ENCODE measurements around the gene LCE1A.

DNA sequence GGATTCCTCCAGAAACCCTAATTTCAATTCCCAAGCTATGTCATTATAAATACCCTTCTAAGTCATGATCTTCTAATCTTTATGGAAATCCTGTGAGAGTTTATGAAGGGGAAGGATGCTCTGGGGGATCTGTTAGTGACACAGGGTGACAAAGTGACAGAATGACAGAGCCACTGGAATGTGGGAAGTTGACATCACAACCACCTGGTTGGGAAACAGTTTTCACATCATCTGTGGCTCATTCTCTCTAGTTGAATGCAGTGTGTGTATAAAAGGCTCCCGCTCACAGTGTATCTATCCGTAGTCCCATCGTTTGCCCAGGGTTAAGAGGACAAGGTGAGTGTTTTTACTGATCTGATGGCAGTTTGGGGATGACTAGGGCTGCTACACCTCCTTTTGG, 32.4 kb downstream of the LCE1A start, which contains the start of gene LCE7A:
- TF ChIP-seq, protein P1, sequence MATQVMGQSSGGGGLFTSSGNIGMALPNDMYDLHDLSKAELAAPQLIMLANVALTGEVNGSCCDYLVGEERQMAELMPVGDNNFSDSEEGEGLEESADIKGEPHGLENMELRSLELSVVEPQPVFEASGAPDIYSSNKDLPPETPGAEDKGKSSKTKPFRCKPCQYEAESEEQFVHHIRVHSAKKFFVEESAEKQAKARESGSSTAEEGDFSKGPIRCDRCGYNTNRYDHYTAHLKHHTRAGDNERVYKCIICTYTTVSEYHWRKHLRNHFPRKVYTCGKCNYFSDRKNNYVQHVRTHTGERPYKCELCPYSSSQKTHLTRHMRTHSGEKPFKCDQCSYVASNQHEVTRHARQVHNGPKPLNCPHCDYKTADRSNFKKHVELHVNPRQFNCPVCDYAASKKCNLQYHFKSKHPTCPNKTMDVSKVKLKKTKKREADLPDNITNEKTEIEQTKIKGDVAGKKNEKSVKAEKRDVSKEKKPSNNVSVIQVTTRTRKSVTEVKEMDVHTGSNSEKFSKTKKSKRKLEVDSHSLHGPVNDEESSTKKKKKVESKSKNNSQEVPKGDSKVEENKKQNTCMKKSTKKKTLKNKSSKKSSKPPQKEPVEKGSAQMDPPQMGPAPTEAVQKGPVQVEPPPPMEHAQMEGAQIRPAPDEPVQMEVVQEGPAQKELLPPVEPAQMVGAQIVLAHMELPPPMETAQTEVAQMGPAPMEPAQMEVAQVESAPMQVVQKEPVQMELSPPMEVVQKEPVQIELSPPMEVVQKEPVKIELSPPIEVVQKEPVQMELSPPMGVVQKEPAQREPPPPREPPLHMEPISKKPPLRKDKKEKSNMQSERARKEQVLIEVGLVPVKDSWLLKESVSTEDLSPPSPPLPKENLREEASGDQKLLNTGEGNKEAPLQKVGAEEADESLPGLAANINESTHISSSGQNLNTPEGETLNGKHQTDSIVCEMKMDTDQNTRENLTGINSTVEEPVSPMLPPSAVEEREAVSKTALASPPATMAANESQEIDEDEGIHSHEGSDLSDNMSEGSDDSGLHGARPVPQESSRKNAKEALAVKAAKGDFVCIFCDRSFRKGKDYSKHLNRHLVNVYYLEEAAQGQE (IDR thresholded peaks at IDR 0.05; ENCODE audit: insufficient read depth in 1 of 2, low read depth in 2 of 2, low read length in 2 of 2), result no peak
- TF ChIP-seq SIN3A (IDR thresholded peaks at IDR 0.05; ENCODE audit: borderline replicate concordance, insufficient read depth, low read length) (no peak), POLR2AphosphoS5 (IDR thresholded peaks at IDR 0.05; ENCODE audit: low read depth, low read length) (no peak), TAF1 (IDR thresholded peaks at IDR 0.05; ENCODE audit: borderline replicate concordance, insufficient read depth, low read length) (no peak)
